IMR-90 (cell line): ENCODE measurements around the gene ZNF236. TPM values are rescaled to one million over a fixed set of nuclear protein-coding genes. Genes with fewer than 3 reads are reported as not detected.
A peak's percentile ranks its signal among the peaks of the same experiment; 100 is the strongest.

Experiments used
- ATAC-seq: fragments of 200-7000 bp; cut with Tn5 transposase; 2 replicates; pipeline ENCODE4 v1.9.1; 2020; ENCODE audit warnings: low read depth, mild to moderate bottlenecking, moderate library complexity
- BruUV-seq: library from RNA; stranded (reverse); fragments of 400-500 nt; replicated peaks from 2 replicates; lab custom pipeline; 2021; lab: Mats Ljungman, UMichigan
- CTCF ChIA-PET: fragments of 300-600 bp; formaldehyde crosslinking; extraction: SDS; loops from one replicate; lab custom pipeline; 2021; ENCODE audit warnings: antibody characterized with exemption; lab: Yijun Ruan, JAX
- POLR2A ChIA-PET: fragments of 300-600 bp; sonication (Branson Sonifier 250); formaldehyde crosslinking; loops from one replicate; lab custom pipeline; 2022; ENCODE audit warnings: antibody characterized with exemption; ENCODE audit not compliant: unreplicated experiment; lab: Charles Lee
- DNase-seq: peaks from one replicate; pipeline ENCODE4 v3.0.0; 2013
- H2AFZ ChIP-seq: replicated peaks from 2 replicates; pipeline ENCODE3; 2013; ENCODE audit warnings: low read length, mild to moderate bottlenecking; ENCODE audit not compliant: poor library complexity
- H2AK5ac ChIP-seq: 2 replicates; pipeline ENCODE4 v1.6.1; 2013; ENCODE audit warnings: low read depth, low read length, inconsistent platforms
- H2AK9ac ChIP-seq: replicated peaks from 2 replicates; pipeline ENCODE3; 2013; ENCODE audit warnings: mild to moderate bottlenecking, low read depth, low read length, moderate library complexity; ENCODE audit not compliant: poor library complexity
- H2BK120ac ChIP-seq: 2 replicates; pipeline ENCODE4 v1.6.1; 2013; ENCODE audit warnings: low read depth, low read length, inconsistent platforms
- H2BK15ac ChIP-seq: 3 replicates; pipeline ENCODE4 v1.6.1; 2013; ENCODE audit warnings: low read depth, low read length, inconsistent platforms
- H2BK20ac ChIP-seq: 2 replicates; pipeline ENCODE4 v1.6.1; 2013; ENCODE audit warnings: low read depth, mild to moderate bottlenecking, inconsistent platforms, low read length, moderate library complexity
- H2BK5ac ChIP-seq: 2 replicates; pipeline ENCODE4 v1.6.1; 2013; ENCODE audit warnings: mild to moderate bottlenecking, low read depth, low read length, inconsistent platforms; ENCODE audit not compliant: poor library complexity, severe bottlenecking
- H3K14ac ChIP-seq: replicated peaks from 2 replicates; pipeline ENCODE4 v1.6.1; 2013; ENCODE audit warnings: low read depth, low read length, inconsistent platforms
- H3K18ac ChIP-seq: 2 replicates; pipeline ENCODE4 v1.6.1; 2013; ENCODE audit warnings: low read depth, low read length, control low read depth
- H3K23ac ChIP-seq: 2 replicates; pipeline ENCODE4 v1.6.1; 2013; ENCODE audit warnings: low read depth, low read length, inconsistent platforms
- H3K27ac ChIP-seq: 2 replicates; pipeline ENCODE4 v1.5.1; 2013; ENCODE audit warnings: mild to moderate bottlenecking, control low read depth, low read length; ENCODE audit not compliant: insufficient read depth
- H3K27me3 ChIP-seq: 2 replicates; pipeline ENCODE4 v1.6.1; 2013; ENCODE audit warnings: low read length; ENCODE audit not compliant: control insufficient read depth, insufficient read depth
- H3K36me3 ChIP-seq: 2 replicates; pipeline ENCODE4 v1.6.1; 2013; ENCODE audit warnings: low read length, mixed read lengths; ENCODE audit not compliant: control insufficient read depth, insufficient read depth
- H3K4ac ChIP-seq: 2 replicates; pipeline ENCODE4 v1.6.1; 2013; ENCODE audit warnings: low read depth, low read length, inconsistent platforms
- H3K4me1 ChIP-seq: 2 replicates; pipeline ENCODE4 v1.6.1; 2013; ENCODE audit warnings: low read length, mixed read lengths; ENCODE audit not compliant: control insufficient read depth, insufficient read depth
- H3K4me2 ChIP-seq: 2 replicates; pipeline ENCODE4 v1.6.1; 2013; ENCODE audit warnings: low read depth, mild to moderate bottlenecking, control low read depth, low read length, moderate library complexity
- H3K4me3 ChIP-seq: 2 replicates; pipeline ENCODE4 v1.5.1; 2013; ENCODE audit warnings: low read depth, mild to moderate bottlenecking, control low read depth, low read length, moderate library complexity; ENCODE audit not compliant: insufficient read depth
- H3K56ac ChIP-seq: 2 replicates; pipeline ENCODE4 v1.6.1; 2013; ENCODE audit warnings: low read length, inconsistent platforms; ENCODE audit not compliant: insufficient read depth; ENCODE audit errors: extremely low read depth
- H3K79me1 ChIP-seq, 2 experiments: 2 replicates each; pipeline ENCODE4 v1.6.1; 2013; ENCODE audit warnings: low read length in 2 of 2, inconsistent platforms in 1 of 2, low read depth in 1 of 2
- H3K9ac ChIP-seq: 2 replicates; pipeline ENCODE4 v1.6.1; 2013; ENCODE audit warnings: low read depth, low read length, control low read depth
- H3K9me1 ChIP-seq: 2 replicates; pipeline ENCODE4 v1.6.1; 2013; ENCODE audit warnings: low read length, inconsistent platforms; ENCODE audit not compliant: insufficient read depth
- H3K9me3 ChIP-seq: 2 replicates; pipeline ENCODE4 v1.6.1; 2013; ENCODE audit warnings: low read length; ENCODE audit not compliant: control insufficient read depth, insufficient read depth
- H4K20me1 ChIP-seq: 2 replicates; pipeline ENCODE4 v1.6.1; 2013; ENCODE audit warnings: low read length, inconsistent platforms; ENCODE audit not compliant: insufficient read depth
- H4K5ac ChIP-seq: 2 replicates; pipeline ENCODE4 v1.6.1; 2013; ENCODE audit warnings: mild to moderate bottlenecking, low read depth, low read length, control low read depth
- H4K8ac ChIP-seq, 2 experiments: 2 replicates each; pipeline ENCODE4 v1.6.1; 2013; ENCODE audit warnings: low read depth in 2 of 2, low read length in 2 of 2, control low read depth in 1 of 2, inconsistent platforms in 1 of 2
- H4K91ac ChIP-seq: 2 replicates; pipeline ENCODE4 v1.6.1; 2013; ENCODE audit warnings: low read depth, low read length, inconsistent platforms; ENCODE audit not compliant: insufficient read depth
- CHD1 ChIP-seq: IDR thresholded peaks from 2 replicates; pipeline ENCODE4 v1.6.1; 2012; ENCODE audit warnings: low read depth, low read length, improper control_type of control experiment
- FOS ChIP-seq: fragments of 150-350 bp; IDR thresholded peaks from 2 replicates; pipeline ENCODE4 v1.6.1; 2016; ENCODE audit warnings: low read depth, low read length
- MAZ ChIP-seq: IDR thresholded peaks from 2 replicates; pipeline ENCODE4 v1.6.1; 2012; ENCODE audit warnings: low read depth, mild to moderate bottlenecking, low read length, improper control_type of control experiment, moderate library complexity, borderline replicate concordance
- NFE2L2 ChIP-seq: fragments of 150-350 bp; IDR thresholded peaks from 2 replicates; pipeline ENCODE4 v1.6.1; 2016; ENCODE audit warnings: low read depth, mild to moderate bottlenecking, low read length
- POLR2A ChIP-seq: IDR thresholded peaks from 2 replicates; pipeline ENCODE4 v1.6.1; 2012; ENCODE audit warnings: mild to moderate bottlenecking, low read depth, low read length
- RAD21 ChIP-seq: IDR thresholded peaks from 2 replicates; pipeline ENCODE4 v1.6.1; 2012; ENCODE audit warnings: low read length, improper control_type of control experiment
- RFX5 ChIP-seq: IDR thresholded peaks from 2 replicates; pipeline ENCODE4 v1.8.0; 2012; ENCODE audit warnings: low read depth, mild to moderate bottlenecking, low read length, moderate library complexity
- SMC3 ChIP-seq: fragments of 150-350 bp; IDR thresholded peaks from 2 replicates; pipeline ENCODE4 v1.6.1; 2016; ENCODE audit warnings: low read depth, mild to moderate bottlenecking, antibody characterized with exemption, low read length, moderate library complexity
- WGBS, 2 experiments: methylation state at CpG; one replicate each; pipeline versions ENCODE4 v1.1.5 to v1.1.7; 2013; ENCODE audit warnings: missing lambda C conversion rate in 2 of 2; ENCODE audit not compliant: insufficient read length in 1 of 2; ENCODE audit errors: extremely low coverage in 2 of 2; 5-methylcytosine and 5-hydroxymethylcytosine counted together
- dilution Hi-C: fragments of 300-500 bp; cut with HindIII; formaldehyde crosslinking; loops from one replicate; pipeline ENCODE4 v1.14.3; 2018; ENCODE audit warnings: low sequenced_read_pairs; ENCODE audit not compliant: unreplicated experiment
- in situ Hi-C: fragments of 300-500 bp; cut with MboI; formaldehyde crosslinking; loops from 3 replicates; pipeline ENCODE4 v1.14.3; 2019; ENCODE audit warnings: low sequenced_read_pairs, inconsistent platforms, mixed read lengths
- intact Hi-C: fragments of 100-400 bp; cut with micrococcal nuclease; formaldehyde crosslinking; loops from 2 replicates; pipeline ENCODE4 v1.10.0; 2022
- polyA plus RNA-seq, 3 experiments: library from polyadenylated mRNA; depleted of rRNA; stranded (reverse); fragments of >200 nt; gene quantifications; 2 replicates each; pipeline ENCODE4 v1.2.3, GENCODE V29; 2012; ENCODE audit warnings: low replicate concordance in 1 of 3
- total RNA-seq: library from RNA; depleted of rRNA; stranded (reverse); fragments of >200 nt; gene quantifications from 2 replicates; pipeline ENCODE4 v1.2.3, GENCODE V29; 2012
- TF ChIP-seq, protein P1 (sequence below): fragments of 150-350 bp; IDR thresholded peaks from 2 replicates; pipeline ENCODE4 v1.6.1; 2017; ENCODE audit warnings: mild to moderate bottlenecking, antibody characterized with exemption, low read length, low read depth
- TF ChIP-seq, protein P2 (sequence below): fragments of 150-350 bp; IDR thresholded peaks from 2 replicates; pipeline ENCODE4 v1.6.1; 2016; ENCODE audit warnings: low read depth, mild to moderate bottlenecking, low read length, moderate library complexity, borderline replicate concordance

ZNF236 gene
- total and polyA plus RNA-seq, 2 of the 4 experiments (the other 2 are of a cell fraction): 3.6 to 9.7 TPM

- H3K36me3 ChIP-seq: no peaks in the 10 kb centered on the region
- ATAC-seq (no peak), DNase-seq (no peak)
- no peak overlapping the region for H2BK15ac ChIP-seq
- H3K56ac ChIP-seq: no peak overlapping the region
- no peak overlapping the region for H3K9ac ChIP-seq
- no peak overlapping the region for H3K27ac ChIP-seq
- H4K5ac ChIP-seq: no peak overlapping the region
- H4K20me1 ChIP-seq: no peaks in the 10 kb centered on the region
- H2BK5ac ChIP-seq: no peak overlapping the region
- H2AFZ ChIP-seq: no peak overlapping the region
- in situ Hi-C loops: no loop called here
- H3K27me3 ChIP-seq: peaks cover 2% of the 10 kb centered on the region; the same call in 1 of the 2 replicates
- H2AK5ac ChIP-seq: peak overlapping the region; percentile 2; the same call in 1 of the 2 replicates
- no peak overlapping the region for H2BK120ac ChIP-seq
- no peak overlapping the region for H2BK20ac ChIP-seq
- no peak overlapping the region for H3K4me2 ChIP-seq
- TF ChIP-seq CHD1: no peak
- TF ChIP-seq MAZ: no peak
- TF ChIP-seq, protein P1, sequence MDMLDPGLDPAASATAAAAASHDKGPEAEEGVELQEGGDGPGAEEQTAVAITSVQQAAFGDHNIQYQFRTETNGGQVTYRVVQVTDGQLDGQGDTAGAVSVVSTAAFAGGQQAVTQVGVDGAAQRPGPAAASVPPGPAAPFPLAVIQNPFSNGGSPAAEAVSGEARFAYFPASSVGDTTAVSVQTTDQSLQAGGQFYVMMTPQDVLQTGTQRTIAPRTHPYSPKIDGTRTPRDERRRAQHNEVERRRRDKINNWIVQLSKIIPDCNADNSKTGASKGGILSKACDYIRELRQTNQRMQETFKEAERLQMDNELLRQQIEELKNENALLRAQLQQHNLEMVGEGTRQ: no peak
- no peak for TF ChIP-seq FOS
- no peak for TF ChIP-seq NFE2L2
- TF ChIP-seq SMC3: no peak
- TF ChIP-seq POLR2A: no peak
- TF ChIP-seq RFX5: no peak
- TF ChIP-seq RAD21: no peak
- TF ChIP-seq, protein P2, sequence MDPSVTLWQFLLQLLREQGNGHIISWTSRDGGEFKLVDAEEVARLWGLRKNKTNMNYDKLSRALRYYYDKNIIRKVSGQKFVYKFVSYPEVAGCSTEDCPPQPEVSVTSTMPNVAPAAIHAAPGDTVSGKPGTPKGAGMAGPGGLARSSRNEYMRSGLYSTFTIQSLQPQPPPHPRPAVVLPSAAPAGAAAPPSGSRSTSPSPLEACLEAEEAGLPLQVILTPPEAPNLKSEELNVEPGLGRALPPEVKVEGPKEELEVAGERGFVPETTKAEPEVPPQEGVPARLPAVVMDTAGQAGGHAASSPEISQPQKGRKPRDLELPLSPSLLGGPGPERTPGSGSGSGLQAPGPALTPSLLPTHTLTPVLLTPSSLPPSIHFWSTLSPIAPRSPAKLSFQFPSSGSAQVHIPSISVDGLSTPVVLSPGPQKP: no peak
- H2AK9ac ChIP-seq: no peak overlapping the region
- no peaks in the 10 kb centered on the region for H3K4me1 ChIP-seq
- H3K18ac ChIP-seq: no peak overlapping the region
- ChIA-PET POLR2A (no interaction called here), CTCF (interaction anchor here (2.4 kb wide), 1 partner anchor 213 kb away, joined by 12 read pairs; no protein-coding TSS in a partner anchor)
- H3K23ac ChIP-seq: no peak overlapping the region
- dilution Hi-C loops: no loop called here
- H3K4ac ChIP-seq: no peak overlapping the region
- intact Hi-C loops: no loop called here
- H3K9me1 ChIP-seq: no peaks in the 10 kb centered on the region
- WGBS, 2 experiments: 86% methylated on average over 19 of the region's 38 CpGs; no CpG with 5 or more reads in 1 of the 2 experiments
- H3K4me3 ChIP-seq: no peak overlapping the region
- H4K91ac ChIP-seq: no peak overlapping the region
- no peaks in the 10 kb centered on the region for H3K79me1 ChIP-seq
- H3K14ac ChIP-seq: no peak overlapping the region
- no TSS peak for BruUV-seq
- H4K8ac ChIP-seq: no peak overlapping the region
- no peaks in the 10 kb centered on the region for H3K9me3 ChIP-seq
Measured at GRCh38 chr18:76997951-76998808, 175.8 kb downstream of the ZNF236 start.
